Measurements from ENCODE around the gene TMEM243. TPM values are rescaled to one million over a fixed set of nuclear protein-coding genes. Genes with fewer than 3 reads are reported as not detected.

TMEM243 gene
- polyA plus RNA-seq, 1 experiment: 50.2 TPM

GRCh38 chr7:87199241-87199640, 20.3 kb downstream of the TMEM243 start:
- DNase-seq (ENCODE audit: low read depth, low spot score): no peak
- ChIA-PET POLR2A (no interaction called here), CTCF (interaction anchor here (0.6 to 1.3 kb wide), 5 partner anchors 13 to 272 kb away, joined by 3 to 4 read pairs (median 3); no protein-coding TSS in a partner anchor)
- TF ChIP-seq, protein P1, sequence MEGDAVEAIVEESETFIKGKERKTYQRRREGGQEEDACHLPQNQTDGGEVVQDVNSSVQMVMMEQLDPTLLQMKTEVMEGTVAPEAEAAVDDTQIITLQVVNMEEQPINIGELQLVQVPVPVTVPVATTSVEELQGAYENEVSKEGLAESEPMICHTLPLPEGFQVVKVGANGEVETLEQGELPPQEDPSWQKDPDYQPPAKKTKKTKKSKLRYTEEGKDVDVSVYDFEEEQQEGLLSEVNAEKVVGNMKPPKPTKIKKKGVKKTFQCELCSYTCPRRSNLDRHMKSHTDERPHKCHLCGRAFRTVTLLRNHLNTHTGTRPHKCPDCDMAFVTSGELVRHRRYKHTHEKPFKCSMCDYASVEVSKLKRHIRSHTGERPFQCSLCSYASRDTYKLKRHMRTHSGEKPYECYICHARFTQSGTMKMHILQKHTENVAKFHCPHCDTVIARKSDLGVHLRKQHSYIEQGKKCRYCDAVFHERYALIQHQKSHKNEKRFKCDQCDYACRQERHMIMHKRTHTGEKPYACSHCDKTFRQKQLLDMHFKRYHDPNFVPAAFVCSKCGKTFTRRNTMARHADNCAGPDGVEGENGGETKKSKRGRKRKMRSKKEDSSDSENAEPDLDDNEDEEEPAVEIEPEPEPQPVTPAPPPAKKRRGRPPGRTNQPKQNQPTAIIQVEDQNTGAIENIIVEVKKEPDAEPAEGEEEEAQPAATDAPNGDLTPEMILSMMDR (IDR thresholded peaks at IDR 0.05; ENCODE audit: low read depth, low read length): no peak
- H3K9me3 ChIP-seq (ENCODE audit: control insufficient read depth, insufficient read depth, low read length): no peaks in the 10 kb centered on the region; the same call in 1 of the 2 replicates
- H3K27ac ChIP-seq (ENCODE audit: low read depth, low read length): no peak overlapping the region
- H3K27me3 ChIP-seq (ENCODE audit: control insufficient read depth, insufficient read depth, low read length): no peaks in the 10 kb centered on the region
- H3K4me3 ChIP-seq (ENCODE audit: low read depth, low read length): no peak overlapping the region

DNA sequence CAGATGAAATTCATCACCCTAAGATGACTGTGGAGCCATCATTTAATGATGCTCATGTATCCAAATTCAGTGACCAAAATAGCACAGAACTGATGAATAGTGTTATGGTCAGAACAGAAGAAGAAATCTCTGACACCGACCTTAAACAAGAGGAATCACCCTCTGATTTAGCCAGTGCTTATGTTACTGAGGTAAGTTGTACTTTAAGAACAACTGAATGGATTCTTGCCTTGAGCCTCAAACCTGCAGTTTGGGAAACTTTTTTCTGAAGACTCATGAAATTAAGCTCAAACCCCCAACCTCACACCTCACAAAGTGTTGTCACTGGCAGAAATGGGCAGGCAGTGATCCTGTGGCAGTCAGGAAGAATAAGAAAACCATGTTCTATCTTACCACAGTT, 25.6 kb downstream of the TMEM243 start:
- TF ChIP-seq, protein P1 (IDR thresholded peaks at IDR 0.05; ENCODE audit: low read depth, low read length): no peak
- no peaks in the 10 kb centered on the region for H3K27me3 ChIP-seq (ENCODE audit: control insufficient read depth, insufficient read depth, low read length)
- ChIA-PET POLR2A (no interaction called here), CTCF (no interaction called here)
- no peak overlapping the region for H3K27ac ChIP-seq (ENCODE audit: low read depth, low read length)
- no peak for DNase-seq (ENCODE audit: low read depth, low spot score)
- H3K4me3 ChIP-seq (ENCODE audit: low read depth, low read length): no peak overlapping the region
- H3K9me3 ChIP-seq (ENCODE audit: control insufficient read depth, insufficient read depth, low read length): no peaks in the 10 kb centered on the region

DNA sequence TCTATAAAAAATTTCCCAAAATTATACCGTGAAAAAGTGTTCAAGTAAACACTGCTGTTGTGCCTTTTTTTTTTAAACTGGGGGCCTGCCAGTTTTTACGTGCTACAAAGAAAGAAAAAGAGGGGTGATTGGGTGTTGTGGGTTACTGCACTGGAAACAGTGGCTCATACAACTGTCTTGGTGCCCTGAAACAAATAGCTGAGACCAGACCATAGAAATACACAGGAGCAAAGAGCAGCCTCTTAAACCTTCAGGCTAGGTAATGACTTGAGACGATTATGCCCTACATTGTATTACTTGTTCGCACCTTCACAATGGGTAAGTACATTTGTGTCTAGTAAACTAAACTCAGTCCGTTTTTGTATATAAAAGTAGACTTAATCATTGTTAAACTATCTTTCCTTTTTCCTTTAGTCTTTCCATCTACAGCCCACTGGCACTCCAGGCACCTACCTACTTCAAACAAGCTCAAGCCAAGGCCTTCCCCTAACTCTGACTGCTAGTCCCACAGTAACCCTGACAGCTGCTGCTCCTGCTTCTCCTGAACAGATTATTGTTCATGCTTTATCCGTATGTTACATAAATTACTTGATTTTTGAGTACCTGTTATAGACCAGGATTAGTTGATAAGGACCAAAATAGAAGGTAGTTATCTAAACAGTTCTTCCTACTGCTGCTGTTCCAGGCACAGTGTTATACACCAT, 26.6 kb downstream of the TMEM243 start:
- H3K9me3 ChIP-seq (ENCODE audit: control insufficient read depth, insufficient read depth, low read length): no peaks in the 10 kb centered on the region
- no peak overlapping the region for H3K4me3 ChIP-seq (ENCODE audit: low read depth, low read length)
- TF ChIP-seq, protein P1 (IDR thresholded peaks at IDR 0.05; ENCODE audit: low read depth, low read length): no peak
- no peaks in the 10 kb centered on the region for H3K27me3 ChIP-seq (ENCODE audit: control insufficient read depth, insufficient read depth, low read length)
- ChIA-PET POLR2A (no interaction called here), CTCF (no interaction called here)
- no peak for DNase-seq (ENCODE audit: low read depth, low spot score)
- H3K27ac ChIP-seq (ENCODE audit: low read depth, low read length): no peak overlapping the region

DNA sequence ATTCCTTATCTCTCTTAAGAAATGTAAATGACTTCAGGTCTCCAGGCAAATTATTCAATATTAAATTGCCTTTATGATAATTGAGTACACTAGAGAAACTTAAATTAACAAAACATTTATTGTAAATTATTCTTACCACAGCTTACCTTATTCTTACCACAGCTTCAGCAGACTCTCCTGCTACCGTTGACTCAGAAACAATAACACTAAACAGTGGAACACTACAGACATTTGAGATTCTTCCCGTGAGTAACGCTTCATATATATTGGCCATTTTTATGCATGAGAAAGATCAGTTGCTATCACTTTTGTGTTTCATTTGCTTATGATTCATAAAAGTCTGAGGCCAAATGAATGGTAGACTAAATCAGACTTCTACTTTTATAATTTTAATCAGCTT, 28.7 kb downstream of the TMEM243 start:
- DNase-seq (ENCODE audit: low read depth, low spot score): no peak
- Histone ChIP-seq H3K4me3 (ENCODE audit: low read depth, low read length) (no peak overlapping the region), H3K27me3 (ENCODE audit: control insufficient read depth, insufficient read depth, low read length) (no peaks in the 10 kb centered on the region), H3K27ac (ENCODE audit: low read depth, low read length) (no peak overlapping the region), H3K9me3 (ENCODE audit: control insufficient read depth, insufficient read depth, low read length) (no peaks in the 10 kb centered on the region)
- CTCF ChIA-PET: no interaction called here
- POLR2A ChIA-PET: no interaction called here
- TF ChIP-seq, protein P1 (IDR thresholded peaks at IDR 0.05; ENCODE audit: low read depth, low read length): no peak

DNA sequence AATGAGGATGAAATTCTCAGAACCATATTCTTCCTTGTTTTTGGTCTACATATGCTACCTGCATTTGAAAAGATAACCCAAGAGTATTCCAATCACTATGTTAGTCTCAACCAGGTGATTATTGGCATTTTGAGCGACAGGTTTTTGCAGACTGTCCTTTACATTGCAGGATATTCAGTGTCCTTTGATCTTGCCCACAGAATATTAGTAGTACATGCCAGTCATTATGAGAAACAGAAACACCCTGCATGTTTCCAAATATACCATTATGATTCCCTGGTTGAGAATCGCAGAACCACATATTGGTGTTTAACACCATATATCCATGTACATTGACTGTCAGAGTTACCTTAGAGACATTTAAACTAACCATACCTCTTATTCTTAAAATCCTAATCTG, 30.6 kb downstream of the TMEM243 start:
- TF ChIP-seq, protein P1 (IDR thresholded peaks at IDR 0.05; ENCODE audit: low read depth, low read length): no peak
- CTCF ChIA-PET: no interaction called here
- Histone ChIP-seq H3K4me3 (ENCODE audit: low read depth, low read length) (no peak overlapping the region), H3K9me3 (ENCODE audit: control insufficient read depth, insufficient read depth, low read length) (no peaks in the 10 kb centered on the region), H3K27ac (ENCODE audit: low read depth, low read length) (no peak overlapping the region), H3K27me3 (ENCODE audit: control insufficient read depth, insufficient read depth, low read length) (no peaks in the 10 kb centered on the region)
- POLR2A ChIA-PET: no interaction called here
- no peak for DNase-seq (ENCODE audit: low read depth, low spot score)

All from AG04450 (cell line).